ENCODE data around the gene KBTBD13.

DNA sequence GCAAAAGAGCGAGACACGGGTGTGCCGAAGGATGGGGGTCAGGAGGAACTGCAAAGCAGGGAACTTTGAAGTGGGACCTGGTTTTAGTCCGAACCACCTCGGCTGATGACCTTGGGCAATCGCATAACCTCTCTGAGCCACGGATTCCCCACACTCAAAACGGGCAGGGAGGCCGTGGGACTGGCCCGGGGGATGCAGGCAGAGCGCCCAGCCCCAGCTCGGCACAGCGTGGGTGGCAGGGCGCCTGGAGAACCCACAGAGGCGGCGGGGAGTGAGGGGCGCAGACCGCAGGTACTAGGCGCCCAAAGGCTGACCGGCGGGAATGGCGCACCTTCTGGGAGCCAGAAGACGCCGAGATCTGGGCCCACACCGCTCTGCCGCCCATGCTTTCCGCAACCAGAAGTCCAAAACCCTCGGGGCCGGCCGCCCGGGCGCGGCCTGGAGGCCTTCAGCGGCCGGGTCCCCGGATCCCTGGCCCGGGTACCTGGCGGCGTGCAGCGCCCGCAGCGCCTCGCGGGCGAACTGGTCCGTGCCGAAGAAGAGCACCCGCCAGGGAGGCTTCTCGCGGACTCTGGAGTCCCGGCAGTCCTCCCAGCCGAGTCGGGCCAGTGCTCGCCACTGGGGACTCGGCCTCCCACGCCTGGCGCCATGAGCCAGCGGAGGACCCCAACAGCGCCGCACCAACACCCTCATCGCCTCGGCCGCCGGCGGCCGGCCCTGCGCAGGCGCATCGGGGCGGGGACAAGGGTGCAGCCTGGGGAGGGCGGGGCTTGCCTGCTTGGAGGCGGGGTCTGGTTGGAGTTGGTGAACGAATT is 47.4 kb upstream of the KBTBD13 start, which contains the start of gene MTFMT:
- TF ChIP-seq, protein P1, sequence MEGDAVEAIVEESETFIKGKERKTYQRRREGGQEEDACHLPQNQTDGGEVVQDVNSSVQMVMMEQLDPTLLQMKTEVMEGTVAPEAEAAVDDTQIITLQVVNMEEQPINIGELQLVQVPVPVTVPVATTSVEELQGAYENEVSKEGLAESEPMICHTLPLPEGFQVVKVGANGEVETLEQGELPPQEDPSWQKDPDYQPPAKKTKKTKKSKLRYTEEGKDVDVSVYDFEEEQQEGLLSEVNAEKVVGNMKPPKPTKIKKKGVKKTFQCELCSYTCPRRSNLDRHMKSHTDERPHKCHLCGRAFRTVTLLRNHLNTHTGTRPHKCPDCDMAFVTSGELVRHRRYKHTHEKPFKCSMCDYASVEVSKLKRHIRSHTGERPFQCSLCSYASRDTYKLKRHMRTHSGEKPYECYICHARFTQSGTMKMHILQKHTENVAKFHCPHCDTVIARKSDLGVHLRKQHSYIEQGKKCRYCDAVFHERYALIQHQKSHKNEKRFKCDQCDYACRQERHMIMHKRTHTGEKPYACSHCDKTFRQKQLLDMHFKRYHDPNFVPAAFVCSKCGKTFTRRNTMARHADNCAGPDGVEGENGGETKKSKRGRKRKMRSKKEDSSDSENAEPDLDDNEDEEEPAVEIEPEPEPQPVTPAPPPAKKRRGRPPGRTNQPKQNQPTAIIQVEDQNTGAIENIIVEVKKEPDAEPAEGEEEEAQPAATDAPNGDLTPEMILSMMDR (IDR thresholded peaks at IDR 0.05) = peak; percentile 19
- no peak for TF ChIP-seq ZFX (IDR thresholded peaks at IDR 0.05; ENCODE audit: borderline replicate concordance)

Data from 22Rv1 (cell line).